ENCODE results near the gene C5. TPM values are rescaled to one million over a fixed set of nuclear protein-coding genes. Genes with fewer than 3 reads are reported as not detected.

Gene C5
- total and polyA plus RNA-seq, 9 of the 15 experiments (the other 6 are each of a cell fraction or from before 2014, with no cell fraction given) = 0.08 to 0.91 (median 0.42) TPM

GRCh38 chr9:120904978-120905301 is 145.1 kb downstream of the C5 start:
- Histone ChIP-seq H3K4me2 (ENCODE audit: insufficient read depth, low read length) (no peak overlapping the region), H3K79me2 (ENCODE audit: control insufficient read depth, insufficient read depth, low read length) (no peaks in the 10 kb centered on the region), H3K27ac (ENCODE audit: extremely low read depth, low read depth, low read length) (no peak overlapping the region), H3K4me3 (no peak overlapping the region), H3K9ac (ENCODE audit: insufficient read depth in 1 of 2, low read depth in 2 of 2, low read length in 2 of 2) (peak overlapping the region in 1 of 2 experiments; percentile 69; a peak in 2 of 4 replicates), H3K36me3 (ENCODE audit: control insufficient read depth, insufficient read depth, low read length) (no peaks in the 10 kb centered on the region), H3K27me3 (ENCODE audit: control insufficient read depth in 2 of 2, insufficient read depth in 2 of 2, low read length in 2 of 2) (no peaks in the 10 kb centered on the region), H2AFZ (ENCODE audit: low read depth, low read length) (peak overlapping the region; percentile 20; the same call in 1 of the 2 replicates), H3K9me1 (ENCODE audit: control insufficient read depth, insufficient read depth, low read length) (no peaks in the 10 kb centered on the region), H4K20me1 (replicated peaks; ENCODE audit: control insufficient read depth, insufficient read depth, low read length) (no peaks in the 10 kb centered on the region), H3K9me3 (replicated peaks; ENCODE audit: control insufficient read depth, insufficient read depth, low read depth, low read length) (no peaks in the 10 kb centered on the region), H3K4me1 (replicated peaks in 1 of 2; ENCODE audit: control insufficient read depth in 2 of 2, insufficient read depth in 2 of 2, low read length in 2 of 2) (peaks cover 16 to 20% of the 10 kb centered on the region in 2 experiments; a peak in 4 of 5 replicates)
- FAIRE-seq = no peak
- no TSS peak for BruUV-seq (replicated peaks)
- peak; percentile 15 for ATAC-seq
- CTCF ChIA-PET (ENCODE audit: low intra/inter-chr PET ratio) = no interaction called here
- TF ChIP-seq STAT6 (CRISPR knock-in tag; IDR thresholded peaks at IDR 0.05) (0 out of 2 replicates have a peak, but pooled peaks have one; percentile 57), ZFPM2 (CRISPR knock-in tag; IDR thresholded peaks at IDR 0.05) (no peak), MLX (CRISPR knock-in tag; conservative IDR thresholded peaks at IDR 0.05) (peak in 1 of 2 experiments; percentile 77; a peak in 1 of 4 replicates), JUND (IDR thresholded peaks at IDR 0.05; ENCODE audit: borderline replicate concordance, low read depth, low read length) (no peak), JUND (tag; IDR thresholded peaks at IDR 0.05; ENCODE audit: borderline replicate concordance, low read depth, low read length) (no peak), SMAD2 (IDR thresholded peaks at IDR 0.05; ENCODE audit: low read depth, low read length) (no peak), HSF4 (CRISPR knock-in tag; IDR thresholded peaks at IDR 0.05; ENCODE audit: borderline replicate concordance) (no peak), ZNF436 (CRISPR knock-in tag; IDR thresholded peaks at IDR 0.05) (no peak), FOXO4 (CRISPR knock-in tag; IDR thresholded peaks at IDR 0.05) (no peak), HNRNPLL (IDR thresholded peaks at IDR 0.05; ENCODE audit: low read depth, low read length, poor library complexity, severe bottlenecking) (peak; percentile 37), GATAD2A (IDR thresholded peaks at IDR 0.05) (no peak), ZNF217 (CRISPR knock-in tag; IDR thresholded peaks at IDR 0.05) (no peak), KLF1 (tag; IDR thresholded peaks at IDR 0.05) (0 out of 2 replicates have a peak, but pooled peaks have one; percentile 37)
- intact Hi-C loops (cut with micrococcal nuclease) (no loop called here), in situ Hi-C loops (cut with MboI) (no loop called here)
- 67% methylated on average over 11 of the region's 11 CpGs for WGBS (ENCODE audit: insufficient coverage, low coverage, missing lambda C conversion rate)
- POLR2A ChIA-PET = interaction anchor here (0.7 to 22.9 kb wide), 6 partner anchors 9 to 60 kb away, joined by 3 to 464 read pairs (median 16); partner anchors contain the start of gene PHF19
- peak in 2 of 4 experiments; percentile 27 to 28 for DNase-seq (ENCODE audit: extremely low read depth in 1 of 4, low spot score in 3 of 4)
